Sciatic nerve (tissue), 2 donors: Measurements from ENCODE around the gene SRRD. TPM values are rescaled to one million over a fixed set of nuclear protein-coding genes. Genes with fewer than 3 reads are reported as not detected.

Experiments used
- ATAC-seq: fragments of 200-7000 bp; cut with Tn5 transposase; one replicate; pipeline ENCODE4 v1.9.1; 2020; ENCODE audit warnings: mild to moderate bottlenecking, moderate library complexity
- DNase-seq: peaks from one replicate; pipeline ENCODE4 v3.0.0-alpha.2; 2020; ENCODE audit warnings: low spot score
- intact Hi-C: fragments of 100-400 bp; cut with DNase I; formaldehyde crosslinking; loops from one replicate; pipeline ENCODE4 v1.14.2; 2022
- total RNA-seq: library from RNA; stranded (reverse); fragmentation: NEBNext Ultra II Directional; extraction: Animal tissue kit (Norgen Biotek cat#: 25700); gene quantifications from one replicate; pipeline ENCODE4 v1.2.1, GENCODE V29; 2021
- donor health status: DM: no; HTN: no; CAD: no.
- donor health status: DM: no; HTN: no; CAD: no.

SRRD gene
- total RNA-seq, 1 donor from 2014 or later: 16.5 TPM

GRCh38 chr22:26479043-26479791 is 4.5 kb upstream of the SRRD start:
- intact Hi-C loops: no loop called here
- ATAC-seq: no peak
- DNase-seq: no peak

GRCh38 chr22:26479792-26480610 is 3.7 kb upstream of the SRRD start:
- ATAC-seq (no peak), DNase-seq (no peak)
- intact Hi-C loops: no loop called here

- intact Hi-C loops: no loop called here
- no peak for ATAC-seq
Measured at GRCh38 chr22:26480611-26480932, 3.1 kb upstream of the SRRD start.

GRCh38 chr22:26481112-26481693 is 2.5 kb upstream of the SRRD start:
- DNase-seq: no peak
- intact Hi-C loops: no loop called here
- no peak for ATAC-seq

More at GRCh38 chr22:26480611-26480932, 3.1 kb upstream of the SRRD start:
- DNase-seq: no peak

GRCh38 chr22:26481694-26482093 is 2.0 kb upstream of the SRRD start:
- DNase-seq (no peak), ATAC-seq (no peak)
- intact Hi-C loops: no loop called here

DNA sequence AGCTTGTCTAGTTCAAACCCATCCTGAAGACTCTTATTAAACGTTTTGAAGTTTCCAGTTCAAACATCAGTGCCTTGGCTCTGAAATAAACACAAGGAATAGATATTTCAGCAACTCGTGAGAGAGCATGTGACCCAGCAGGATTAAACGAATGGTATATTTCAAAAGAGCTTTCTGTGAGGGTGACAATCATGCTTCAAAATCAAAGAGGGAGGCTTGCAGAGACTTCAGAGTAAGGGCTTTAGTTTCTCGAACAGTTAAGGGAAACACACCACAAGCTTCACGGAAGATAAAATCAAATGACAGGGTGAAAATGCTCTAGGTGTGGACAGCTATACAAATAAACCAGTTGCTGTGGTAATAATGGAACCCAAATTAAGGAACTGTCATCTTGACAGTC is 1.5 kb upstream of the SRRD start:
- intact Hi-C loops: no loop called here
- DNase-seq (no peak), ATAC-seq (no peak)

DNA sequence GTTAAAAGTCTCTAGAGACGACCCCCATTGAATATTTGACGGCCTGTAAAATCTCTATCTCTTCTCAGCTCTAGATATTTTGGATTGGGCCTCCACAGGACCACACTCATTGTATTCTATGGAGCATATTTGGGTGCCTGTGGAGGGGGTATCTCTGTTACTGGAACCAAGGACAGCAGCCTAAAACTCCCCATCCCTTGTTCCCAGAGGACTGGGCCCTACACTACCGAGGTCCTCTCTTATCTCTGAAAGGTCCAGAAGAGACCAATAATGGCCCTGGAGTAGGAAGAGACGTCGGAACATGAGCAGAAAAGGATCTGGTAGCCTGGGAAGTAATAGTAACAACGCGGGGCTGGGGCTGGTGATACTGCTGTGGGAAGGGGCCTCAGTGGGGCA is 636 bp upstream of the SRRD start:
- DNase-seq: no peak
- ATAC-seq: no peak
- intact Hi-C loops: no loop called here

GRCh38 chr22:26484360-26484706 is 656 bp downstream of the SRRD start:
- intact Hi-C loops: no loop called here
- no peak for ATAC-seq
- no peak for DNase-seq

DNA sequence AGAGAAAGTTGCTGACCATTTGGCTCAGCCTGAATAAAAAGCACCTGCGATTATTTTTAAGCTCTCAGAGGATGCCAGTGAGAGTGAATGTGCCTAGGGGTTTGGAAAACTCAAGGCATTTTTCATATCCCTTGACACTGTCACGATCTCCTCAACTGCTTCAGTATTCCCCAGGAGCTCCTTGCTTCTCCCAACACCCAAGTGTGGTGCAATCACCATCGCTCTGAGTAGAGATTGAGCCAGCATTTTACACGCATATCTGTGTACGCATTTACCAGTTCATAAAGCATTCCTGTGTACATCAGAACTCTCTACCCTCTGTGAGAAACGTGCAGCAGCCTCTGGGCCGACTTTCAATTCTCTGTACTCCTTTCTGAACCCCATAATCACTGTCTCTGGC is 1.3 kb downstream of the SRRD start:
- no peak for ATAC-seq
- intact Hi-C loops: no loop called here
- DNase-seq: no peak

GRCh38 chr22:26485806-26486390 is 2.2 kb downstream of the SRRD start:
- ATAC-seq (no peak), DNase-seq (no peak)
- intact Hi-C loops: no loop called here

DNA sequence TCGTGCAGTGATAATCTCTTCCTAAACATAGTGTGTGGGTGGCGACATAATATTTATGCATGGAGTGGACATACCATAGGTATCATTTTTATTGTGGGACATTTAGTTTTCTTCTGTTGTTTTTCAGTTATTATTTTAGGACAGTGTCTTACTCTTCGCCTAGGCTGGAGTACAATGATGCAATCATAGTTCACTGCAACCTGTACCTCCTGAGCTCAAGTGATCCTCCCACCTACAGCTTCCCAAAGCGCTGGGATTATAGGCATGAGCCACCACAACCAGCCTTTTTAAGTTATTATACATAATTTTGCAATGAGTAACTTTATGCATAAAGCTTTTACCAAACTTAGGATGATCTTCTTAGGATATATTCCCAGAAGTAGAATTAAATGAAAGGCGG is 2.7 kb downstream of the SRRD start:
- intact Hi-C loops: no loop called here
- no peak for ATAC-seq
- DNase-seq: no peak

- no peak for ATAC-seq
Measured at GRCh38 chr22:26487996-26488395, 4.3 kb downstream of the SRRD start.

DNA sequence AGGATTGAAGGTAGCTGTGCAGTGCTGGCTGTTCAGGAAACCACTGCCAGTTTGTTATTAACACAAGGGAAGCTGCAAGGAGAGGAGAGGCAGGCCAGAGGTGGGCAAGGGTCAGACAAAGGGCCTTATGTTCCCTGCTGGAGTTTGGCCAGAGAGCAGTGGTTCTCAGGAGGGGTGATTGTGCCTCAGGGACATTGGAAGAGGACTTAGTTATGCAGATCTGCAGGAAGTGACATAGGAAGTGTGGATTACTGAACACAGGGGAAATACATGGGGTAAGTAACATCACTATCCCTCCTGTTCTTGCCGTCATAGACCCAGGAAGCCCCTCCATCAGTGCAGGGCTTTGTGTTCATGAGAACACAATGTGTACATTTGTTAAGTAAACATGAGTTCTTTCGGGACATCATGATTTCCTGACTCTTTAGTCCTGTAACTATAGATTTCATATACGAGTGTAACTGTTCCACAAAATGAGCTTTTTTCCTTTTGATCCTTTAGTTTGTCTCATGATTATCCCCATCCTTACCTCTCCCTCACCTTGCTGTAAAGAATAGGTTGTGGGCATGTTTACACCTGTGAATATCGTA is 5.9 kb downstream of the SRRD start:
- DNase-seq (no peak), ATAC-seq (no peak)
- intact Hi-C loops: no loop called here

More at GRCh38 chr22:26487996-26488395, 4.3 kb downstream of the SRRD start:
- DNase-seq: no peak
- intact Hi-C loops: no loop called here

GRCh38 chr22:26492220-26492619 is 8.5 kb downstream of the SRRD start:
- intact Hi-C loops: no loop called here
- DNase-seq (no peak), ATAC-seq (no peak)

GRCh38 chr22:26494506-26494905 is 10.8 kb downstream of the SRRD start:
- no peak for DNase-seq
- intact Hi-C loops: no loop called here
- no peak for ATAC-seq

GRCh38 chr22:26496456-26496855 is 12.8 kb downstream of the SRRD start:
- ATAC-seq (no peak), DNase-seq (no peak)
- intact Hi-C loops: no loop called here

- DNase-seq (no peak), ATAC-seq (no peak)
- intact Hi-C loops: no loop called here
Measured at GRCh38 chr22:26499188-26499703, 15.6 kb downstream of the SRRD start.

DNA sequence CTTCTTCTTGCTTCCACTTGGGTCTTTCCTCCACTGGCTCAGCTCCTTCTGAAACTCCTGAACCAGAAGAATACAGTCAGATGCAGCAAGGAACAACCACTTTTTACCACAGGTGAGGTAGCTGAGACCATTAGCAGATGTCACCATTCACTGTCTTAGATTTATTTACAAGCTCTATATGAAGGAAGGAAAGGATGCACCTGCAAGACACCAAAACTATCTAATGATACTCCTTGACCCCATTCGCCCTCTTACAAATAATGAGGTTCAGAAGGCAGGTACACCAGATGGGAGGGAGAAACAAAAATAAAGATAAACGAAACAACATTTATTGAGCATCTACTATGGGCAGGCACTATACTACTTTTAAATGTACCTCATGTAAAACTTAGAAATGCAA is 18.3 kb downstream of the SRRD start:
- no peak for ATAC-seq
- no peak for DNase-seq
- intact Hi-C loops: no loop called here
